HG02840 (cell line): ENCODE results near the gene RGS19.
A peak's percentile ranks its signal among the peaks of the same experiment; 100 is the strongest.

Experiments used
- ATAC-seq: cut with Tn5 transposase; IDR thresholded peaks from one replicate; pipeline ENCODE4 v1.9.1; 2021; ENCODE audit warnings: mild to moderate bottlenecking, moderate library complexity, moderate number of reproducible peaks; ENCODE audit not compliant: unreplicated experiment, low FRiP score

RGS19 gene

GRCh38 chr20:64050261-64051032 is 28.9 kb downstream of the RGS19 start:
- no peak for ATAC-seq

GRCh38 chr20:64049878-64050260 is 29.4 kb downstream of the RGS19 start:
- ATAC-seq: no peak

- no peak for ATAC-seq
Measured at GRCh38 chr20:64049060-64049877, 30.0 kb downstream of the RGS19 start, which contains the start of gene SOX18. TSS of gene SOX18 (minus strand) at chr20:64049639. CDS start at chr20:64049516, 123 bp downstream.

- ATAC-seq: no peak
Measured at GRCh38 chr20:64048402-64049044, 30.8 kb downstream of the RGS19 start.

- ATAC-seq: no peak
Measured at GRCh38 chr20:64047968-64048401, 31.3 kb downstream of the RGS19 start.

- ATAC-seq: no peak
Measured at GRCh38 chr20:64047046-64047389, 32.3 kb downstream of the RGS19 start.

- no peak for ATAC-seq
Measured at GRCh38 chr20:64045346-64046011, 33.8 kb downstream of the RGS19 start.

GRCh38 chr20:64044484-64045247 is 34.7 kb downstream of the RGS19 start:
- ATAC-seq: no peak

- ATAC-seq: no peak
Measured at GRCh38 chr20:64043768-64044167, 35.5 kb downstream of the RGS19 start.

- no peak for ATAC-seq
Measured at GRCh38 chr20:64042054-64042781, 37.1 kb downstream of the RGS19 start.

GRCh38 chr20:64041781-64042053 is 37.6 kb downstream of the RGS19 start:
- no peak for ATAC-seq

GRCh38 chr20:64041040-64041780 is 38.1 kb downstream of the RGS19 start:
- no peak for ATAC-seq

- ATAC-seq: no peak
Measured at GRCh38 chr20:64040231-64041039, 38.9 kb downstream of the RGS19 start.

GRCh38 chr20:64039293-64040160 is 39.8 kb downstream of the RGS19 start:
- no peak for ATAC-seq

GRCh38 chr20:64038565-64039292 is 40.6 kb downstream of the RGS19 start:
- ATAC-seq: peak; percentile 49

- ATAC-seq: peak; percentile 32
Measured at GRCh38 chr20:64038224-64038564, 41.1 kb downstream of the RGS19 start.
